ENCODE data around the gene PARP8.
"Not testable (repeated sequence)": the region's sequence is repeated elsewhere in the genome, so short reads cannot be mapped to it uniquely, and the experiment has no call there.

- not testable (repeated sequence) for TF ChIP-seq CTCF (IDR thresholded peaks at IDR 0.05); POLR2AphosphoS5 (IDR thresholded peaks at IDR 0.05); POLR2A (IDR thresholded peaks at IDR 0.05); EP300 (IDR thresholded peaks at IDR 0.05; ENCODE audit: low read depth)
Measured at GRCh38 chr5:50811746-50812145, 145.3 kb downstream of the PARP8 start.
